Psoas muscle (tissue), 8 donors: ENCODE results near the gene ARHGAP35. TPM values are rescaled to one million over a fixed set of nuclear protein-coding genes. Genes with fewer than 3 reads are reported as not detected.

Experiments used
- ATAC-seq, 4 donors: fragments of 200-7000 bp; cut with Tn5 transposase; one replicate each; pipeline ENCODE4 v1.9.1; 2020; ENCODE audit warnings: moderate library complexity in 3 of 4, mild to moderate bottlenecking in 2 of 4
- DNase-seq, 2 donors: peaks; one replicate each; pipeline ENCODE4 v3.0.0-alpha.2; 2020
- H3K27ac ChIP-seq: fragments of 200-600 bp; one replicate; pipeline ENCODE4 v1.8.0; 2022
- H3K27me3 ChIP-seq, 3 donors: fragments of 200-600 bp in 1 of 3; one replicate each; pipeline versions ENCODE4 v1.6.1 to v1.8.0; 2013 to 2022; ENCODE audit warnings: low read length in 2 of 3, mild to moderate bottlenecking in 2 of 3, moderate library complexity in 1 of 3; ENCODE audit not compliant: insufficient read depth in 3 of 3
- H3K36me3 ChIP-seq, 2 donors: fragments of 200-600 bp in 1 of 2; one replicate each; pipeline versions ENCODE4 v1.6.1 to v1.8.0; 2013 to 2022; ENCODE audit warnings: low read depth in 1 of 2, mild to moderate bottlenecking in 1 of 2, moderate library complexity in 1 of 2; ENCODE audit not compliant: insufficient read depth in 1 of 2
- H3K4me1 ChIP-seq: fragments of 200-600 bp; one replicate; pipeline ENCODE4 v1.8.0; 2022
- H3K4me3 ChIP-seq: fragments of 200-600 bp; one replicate; pipeline ENCODE4 v1.8.0; 2022; ENCODE audit warnings: mild to moderate bottlenecking
- H3K9me3 ChIP-seq: fragments of 200-600 bp; one replicate; pipeline ENCODE4 v1.8.0; 2022
- WGBS, 3 donors: extraction: QIAGEN DNeasy Blood & Tissue Kit; methylation state at CpG; one replicate each; pipeline versions ENCODE4 v1.1.6 to v1.1.7; 2013; 5-methylcytosine and 5-hydroxymethylcytosine counted together
- intact Hi-C, 2 donors: fragments of 100-400 bp; cut with DNase I; formaldehyde crosslinking; loops; one replicate each; pipeline versions ENCODE4 v1.11.0 to v1.14.2; 2022
- long read RNA-seq, 2 donors: library from polyadenylated mRNA; unstranded; transcript quantifications; one replicate each; pipeline ENCODE4 v2.0.0, GENCODE V29; 2021
- polyA plus RNA-seq, 3 donors: library from polyadenylated mRNA; stranded (reverse); fragments of 200-250 nt; gene quantifications; one replicate each; pipeline ENCODE4 v1.2.3, GENCODE V29; 2013
- total RNA-seq, 4 donors: library from RNA; stranded (reverse); fragmentation: NEBNext Ultra II Directional in 2 of 4; extraction: Animal tissue kit (Norgen Biotek cat#: 25700) in 2 of 4; gene quantifications; one replicate each; pipeline versions ENCODE4 v1.2.1 to v1.2.4, GENCODE V29; 2021 to 2023
- TF ChIP-seq, protein P1 (sequence below): fragments of 200-600 bp; IDR thresholded peaks from one replicate; pipeline ENCODE4 v1.8.0; 2022; ENCODE audit warnings: antibody characterized with exemption
- donor health status: healthy with polysubstance abuse.
- donor health status: DM: no; HTN: no; CAD: no; lungs with moderate emphysema.
- donor health status: Bipolar disorder and iron deficiency.
- donor health status: healthy.
- donor health status: DM: yes; HTN: yes; CAD: no.
- donor health status: DM: no; HTN: no; CAD: no.
- donor health status: DM: no; HTN: no; CAD: no.
- donor health status: DM: yes; HTN: yes; CAD: no.

ARHGAP35 gene
- total RNA-seq (10 to 100 TPM; 26.0 to 44.9 (median 32.2) TPM), polyA plus RNA-seq (10 to 100 TPM in 2 of 3 donors, 1 to 10 TPM in 1; 10.0 to 50.6 (median 15.5) TPM)
- long read RNA-seq, donor 1, partial matches to known transcripts = 0 of 22 reads
- long read RNA-seq, donor 1, other reads (novel, unspliced or antisense) = 22 of 22 reads
- long read RNA-seq, donor 2, full-length matches to known transcripts = 1 of 53 reads
- long read RNA-seq, donor 2, partial matches to known transcripts = 0 of 53 reads
- long read RNA-seq, donor 2, other reads (novel, unspliced or antisense) = 52 of 53 reads

DNA sequence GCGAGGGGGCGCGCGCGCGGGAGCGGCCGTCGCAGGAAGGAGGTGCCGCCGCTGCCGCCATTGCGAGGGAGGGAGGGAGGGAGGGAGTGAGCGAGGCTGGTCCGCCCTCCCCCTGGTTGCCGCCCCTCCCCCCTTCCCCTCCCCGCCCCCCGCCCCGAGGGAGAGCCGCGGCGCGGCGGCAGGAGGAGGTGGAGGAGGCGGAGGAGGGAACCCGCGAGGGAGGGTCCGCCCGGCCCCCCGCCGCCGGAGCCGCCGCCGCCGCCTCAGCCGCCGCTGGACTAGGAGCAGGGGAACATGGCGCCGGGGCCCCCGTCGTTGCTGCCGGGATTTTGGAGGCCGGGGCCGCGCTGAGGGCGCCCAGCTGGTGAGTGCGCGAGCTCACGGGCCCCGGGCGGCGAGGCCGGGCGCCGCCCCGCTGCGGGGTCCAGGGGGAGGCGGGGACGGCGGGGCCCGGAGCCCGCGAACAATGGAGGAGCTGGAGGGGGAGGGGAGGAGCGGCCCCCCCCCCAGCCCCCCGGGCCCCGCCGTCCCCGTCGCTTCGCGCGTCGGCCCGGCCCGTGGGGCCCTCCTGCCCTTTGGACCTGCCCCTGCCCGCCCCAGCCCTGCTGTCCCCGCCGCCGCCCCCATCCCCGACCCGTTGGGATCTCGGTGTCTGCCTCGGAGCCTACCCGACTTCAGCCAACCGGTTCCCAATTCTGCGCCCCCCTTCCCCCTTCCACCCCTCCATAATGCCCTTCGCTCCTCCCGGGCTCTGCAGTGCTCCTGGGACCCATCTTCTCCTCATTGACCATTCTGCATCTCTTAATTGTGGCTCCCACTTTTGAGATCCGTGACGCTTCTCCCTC, at the start of gene ARHGAP35:
ARHGAP35 (plus strand) TSS at position 152 of the 845 bp plus-strand sequence. CDS start 57,679 bp downstream, outside the sequence.
- Histone ChIP-seq H3K9me3 (no peaks in the 10 kb centered on the region), H3K27me3 (no peaks in the 10 kb centered on the region), H3K27ac (peak within 1 kb of the TSS; percentile 99), H3K4me3 (peak within 1 kb of the TSS; percentile 96), H3K36me3 (no peaks in the 10 kb centered on the region), H3K4me1 (peaks cover 54% of the 10 kb centered on the region)
- ATAC-seq (peak in 2 of 4 donors; percentile 1 to 5), DNase-seq (peak in 1 of 2 donors; percentile 56)
- TF ChIP-seq, protein P1, sequence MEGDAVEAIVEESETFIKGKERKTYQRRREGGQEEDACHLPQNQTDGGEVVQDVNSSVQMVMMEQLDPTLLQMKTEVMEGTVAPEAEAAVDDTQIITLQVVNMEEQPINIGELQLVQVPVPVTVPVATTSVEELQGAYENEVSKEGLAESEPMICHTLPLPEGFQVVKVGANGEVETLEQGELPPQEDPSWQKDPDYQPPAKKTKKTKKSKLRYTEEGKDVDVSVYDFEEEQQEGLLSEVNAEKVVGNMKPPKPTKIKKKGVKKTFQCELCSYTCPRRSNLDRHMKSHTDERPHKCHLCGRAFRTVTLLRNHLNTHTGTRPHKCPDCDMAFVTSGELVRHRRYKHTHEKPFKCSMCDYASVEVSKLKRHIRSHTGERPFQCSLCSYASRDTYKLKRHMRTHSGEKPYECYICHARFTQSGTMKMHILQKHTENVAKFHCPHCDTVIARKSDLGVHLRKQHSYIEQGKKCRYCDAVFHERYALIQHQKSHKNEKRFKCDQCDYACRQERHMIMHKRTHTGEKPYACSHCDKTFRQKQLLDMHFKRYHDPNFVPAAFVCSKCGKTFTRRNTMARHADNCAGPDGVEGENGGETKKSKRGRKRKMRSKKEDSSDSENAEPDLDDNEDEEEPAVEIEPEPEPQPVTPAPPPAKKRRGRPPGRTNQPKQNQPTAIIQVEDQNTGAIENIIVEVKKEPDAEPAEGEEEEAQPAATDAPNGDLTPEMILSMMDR = no peak
- WGBS, 3 donors = 0 to 1% (median 1%) methylated on average over 18 to 78 of the region's 91 CpGs
- intact Hi-C loops = loop anchor here (5.0 kb wide), 3 partner anchors 41 to 116 kb away; no protein-coding TSS in a partner anchor

GRCh38 chr19:46812977-46813838, 47.6 kb upstream of the ARHGAP35 start:
- no peaks in the 10 kb centered on the region for H3K27me3 ChIP-seq
- intact Hi-C loops = no loop called here
- no peaks in the 10 kb centered on the region for H3K36me3 ChIP-seq
- 61 to 67% (median 66%) methylated on average over 24 of the region's 24 CpGs for WGBS, 3 donors
- H3K4me3 ChIP-seq = no peak overlapping the region
- ATAC-seq = no peak
- no peaks in the 10 kb centered on the region for H3K9me3 ChIP-seq
- TF ChIP-seq, protein P1 = no peak
- H3K27ac ChIP-seq = no peak overlapping the region
- H3K4me1 ChIP-seq = no peaks in the 10 kb centered on the region
- no peak for DNase-seq

- no peaks in the 10 kb centered on the region for H3K27me3 ChIP-seq
- ATAC-seq (no peak), DNase-seq (peak; percentile 56 to 75)
- H3K4me3 ChIP-seq = no peak overlapping the region
- TF ChIP-seq, protein P1 = no peak
- intact Hi-C loops = no loop called here
- no peaks in the 10 kb centered on the region for H3K4me1 ChIP-seq
- 42 to 61% (median 53%) methylated on average over 7 of the region's 7 CpGs for WGBS, 3 donors
- H3K9me3 ChIP-seq = no peaks in the 10 kb centered on the region
- no peak overlapping the region for H3K27ac ChIP-seq
- no peaks in the 10 kb centered on the region for H3K36me3 ChIP-seq
Measured at GRCh38 chr19:46813839-46814358, 46.9 kb upstream of the ARHGAP35 start.

DNA sequence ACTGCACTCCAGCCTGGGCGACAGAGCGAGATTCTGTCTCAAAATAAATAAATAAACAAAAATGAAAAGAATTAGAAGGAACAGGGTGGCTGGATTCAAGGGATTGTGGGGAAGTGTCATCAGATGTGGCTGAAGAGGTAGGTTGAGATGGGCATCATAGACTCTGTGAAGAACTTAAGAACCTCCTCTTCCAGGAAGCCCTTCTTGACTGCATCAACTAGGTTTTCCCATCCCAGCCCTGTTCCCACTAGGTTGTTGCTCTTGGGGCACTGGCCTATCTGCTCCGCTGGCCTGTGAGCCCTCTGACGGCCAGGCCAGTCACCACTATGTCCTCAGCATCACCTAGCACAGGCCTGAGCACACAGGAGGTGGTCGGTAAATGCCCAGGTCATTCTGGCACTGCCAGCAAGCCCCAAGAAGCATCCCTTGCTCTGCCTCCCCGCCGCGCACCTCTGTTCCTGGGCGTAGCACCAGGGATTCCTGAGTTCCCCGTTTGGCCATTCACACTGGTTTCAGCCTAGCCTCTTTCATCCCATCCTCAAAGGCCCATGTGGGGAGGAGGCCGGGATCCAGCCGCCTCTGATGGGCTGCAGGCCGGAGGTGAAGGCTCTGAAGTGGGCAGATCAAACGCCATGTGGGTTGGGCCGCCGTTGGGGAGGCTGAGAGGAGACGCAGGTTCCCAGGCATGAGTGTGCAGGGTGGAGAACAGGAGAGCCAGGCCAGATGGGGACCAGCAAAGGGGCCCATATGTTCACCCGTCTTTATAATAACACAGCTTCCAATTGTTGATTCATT, 44.8 kb upstream of the ARHGAP35 start:
- no peaks in the 10 kb centered on the region for H3K4me1 ChIP-seq
- no peak overlapping the region for H3K4me3 ChIP-seq
- no peaks in the 10 kb centered on the region for H3K36me3 ChIP-seq
- H3K9me3 ChIP-seq = no peaks in the 10 kb centered on the region
- TF ChIP-seq, protein P1 = no peak
- intact Hi-C loops = no loop called here
- DNase-seq (no peak), ATAC-seq (no peak)
- no peak overlapping the region for H3K27ac ChIP-seq
- no peaks in the 10 kb centered on the region for H3K27me3 ChIP-seq
- 71 to 79% (median 72%) methylated on average over 17 to 18 of the region's 18 CpGs for WGBS, 3 donors
